ENCODE results near the gene RO60.
"Not testable (repeated sequence)": the region's sequence is repeated elsewhere in the genome, so short reads cannot be mapped to it uniquely, and the experiment has no call there.

Gene RO60

DNA sequence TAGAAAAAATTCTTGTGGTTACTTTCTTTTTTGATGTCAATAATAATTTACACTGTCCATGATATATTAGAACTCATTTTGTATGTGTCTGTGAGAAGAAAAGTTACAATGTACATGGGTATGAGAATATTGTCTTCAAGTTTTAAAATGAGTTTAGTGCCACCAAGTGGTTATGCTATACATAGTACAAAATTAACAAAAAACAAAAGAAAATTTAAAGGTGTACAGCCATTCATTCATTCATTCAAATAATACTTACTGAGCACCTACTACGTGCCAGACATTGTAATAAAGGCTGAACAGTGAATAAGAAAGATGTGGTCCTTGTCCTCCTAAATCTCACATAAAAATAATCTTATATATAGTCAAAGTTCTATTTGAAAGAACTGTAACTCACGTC lies 28.0 kb upstream of the RO60 start:
- TF ChIP-seq POLR2A (IDR thresholded peaks at IDR 0.05; ENCODE audit: low read depth, low read length) (no peak), SPI1 (IDR thresholded peaks at IDR 0.05; ENCODE audit: low read depth, low read length) (no peak), PAX5 (IDR thresholded peaks at IDR 0.05; ENCODE audit: insufficient read depth, low read length, severe bottlenecking) (no peak), TAF1 (IDR thresholded peaks at IDR 0.05; ENCODE audit: low read depth, low read length) (no peak), POLR2AphosphoS5 (IDR thresholded peaks at IDR 0.05; ENCODE audit: low read depth, low read length) (no peak), POU2F2 (IDR thresholded peaks at IDR 0.05; ENCODE audit: low read depth, low read length) (no peak)
- no peak for FAIRE-seq
- no peak for DNase-seq (ENCODE audit: insufficient read length, low spot score)

DNA sequence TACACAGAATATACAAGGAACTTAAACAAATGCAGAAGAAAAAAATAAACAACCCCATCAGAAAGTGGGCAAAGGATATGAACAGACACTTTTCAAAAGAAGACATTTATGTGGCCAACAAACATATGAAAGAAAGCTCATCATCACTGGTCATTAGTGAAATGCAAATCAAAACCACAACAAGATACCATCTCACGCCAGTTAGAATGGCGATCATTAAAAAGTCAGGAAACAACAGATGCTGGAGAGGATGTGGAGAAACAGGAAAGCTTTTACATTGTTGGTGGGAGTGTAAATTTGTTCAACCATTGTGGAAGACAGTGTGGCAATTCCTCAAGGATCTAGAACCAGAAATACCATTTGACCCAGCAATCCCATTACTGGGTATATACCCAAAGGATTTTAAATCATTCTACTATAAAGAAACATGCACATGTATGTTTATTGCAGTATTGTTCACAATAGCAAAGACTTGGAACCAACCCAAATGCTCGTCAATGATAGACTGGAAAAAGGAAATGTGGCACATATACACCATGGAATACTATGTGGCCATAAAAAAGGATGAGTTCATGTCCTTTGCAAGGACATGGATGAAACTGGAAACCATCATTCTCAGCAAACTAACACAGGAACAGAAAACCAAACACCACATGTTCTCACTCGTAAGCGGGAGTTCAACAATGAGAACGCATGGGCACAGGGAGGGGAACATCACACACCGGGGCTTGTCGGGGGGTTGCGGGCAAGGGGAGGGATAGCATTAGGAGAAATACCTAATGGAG lies 26.6 kb upstream of the RO60 start:
- not testable (repeated sequence) for DNase-seq (ENCODE audit: insufficient read length, low spot score); FAIRE-seq

DNA sequence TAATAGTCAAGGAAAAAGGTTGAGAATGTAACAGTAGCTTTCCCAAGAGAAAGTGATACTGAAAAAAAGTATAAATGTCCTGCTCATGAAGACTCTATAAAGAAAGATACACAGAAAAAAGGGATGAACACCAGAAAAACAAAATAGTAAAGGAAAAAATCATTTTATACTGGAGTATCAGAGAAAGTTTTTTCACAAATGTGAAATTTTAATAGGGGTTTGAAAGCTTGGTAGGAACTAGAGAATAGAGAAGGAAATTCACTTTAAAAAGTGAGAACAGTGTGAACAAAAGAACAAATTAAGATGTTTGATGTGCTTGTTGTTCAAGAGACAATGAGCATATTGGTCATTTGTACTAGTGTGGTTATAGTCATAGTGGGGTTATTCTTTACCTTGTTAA lies 25.8 kb upstream of the RO60 start:
- TF ChIP-seq POU2F2 (IDR thresholded peaks at IDR 0.05; ENCODE audit: low read depth, low read length) (no peak), POLR2A (IDR thresholded peaks at IDR 0.05; ENCODE audit: low read depth, low read length) (no peak), SPI1 (IDR thresholded peaks at IDR 0.05; ENCODE audit: low read depth, low read length) (no peak), POLR2AphosphoS5 (IDR thresholded peaks at IDR 0.05; ENCODE audit: low read depth, low read length) (no peak), PAX5 (IDR thresholded peaks at IDR 0.05; ENCODE audit: insufficient read depth, low read length, severe bottlenecking) (no peak), TAF1 (IDR thresholded peaks at IDR 0.05; ENCODE audit: low read depth, low read length) (no peak)
- DNase-seq (ENCODE audit: insufficient read length, low spot score) (no peak), FAIRE-seq (no peak)

DNA sequence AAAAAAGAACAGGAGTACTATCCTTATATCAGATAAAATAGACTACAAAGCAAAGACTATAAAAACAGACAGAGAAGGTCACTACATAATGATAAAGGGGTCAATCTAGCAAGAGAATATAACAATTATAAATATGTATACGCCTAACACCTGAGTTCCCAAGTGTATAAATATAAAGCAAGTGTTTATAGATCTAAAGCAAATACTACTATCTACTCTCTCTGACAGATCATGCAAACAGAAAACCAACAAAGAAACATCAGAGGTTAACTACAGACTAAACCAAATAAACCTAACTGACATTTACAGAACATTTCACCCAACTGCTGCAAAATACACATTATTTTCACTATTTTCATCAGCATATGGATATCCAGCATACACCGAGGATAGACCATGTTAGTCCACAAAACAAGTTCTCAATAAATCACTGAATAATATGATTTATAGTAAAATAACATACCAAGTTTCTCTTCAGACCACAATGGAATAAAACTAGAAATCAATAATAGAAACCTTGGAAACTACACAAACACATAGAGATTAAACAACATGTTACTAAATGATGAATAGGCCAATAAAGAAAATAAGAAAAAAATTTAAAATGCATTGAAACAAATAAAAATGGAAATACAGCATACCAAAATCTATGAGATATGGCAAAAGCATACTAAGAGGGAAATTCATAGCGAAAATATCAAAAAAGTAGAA lies 22.9 kb upstream of the RO60 start:
- FAIRE-seq (no peak), DNase-seq (ENCODE audit: insufficient read length, low spot score) (no peak)
- TF ChIP-seq POLR2A (IDR thresholded peaks at IDR 0.05; ENCODE audit: low read depth, low read length) (no peak), TAF1 (IDR thresholded peaks at IDR 0.05; ENCODE audit: low read depth, low read length) (no peak)

DNA sequence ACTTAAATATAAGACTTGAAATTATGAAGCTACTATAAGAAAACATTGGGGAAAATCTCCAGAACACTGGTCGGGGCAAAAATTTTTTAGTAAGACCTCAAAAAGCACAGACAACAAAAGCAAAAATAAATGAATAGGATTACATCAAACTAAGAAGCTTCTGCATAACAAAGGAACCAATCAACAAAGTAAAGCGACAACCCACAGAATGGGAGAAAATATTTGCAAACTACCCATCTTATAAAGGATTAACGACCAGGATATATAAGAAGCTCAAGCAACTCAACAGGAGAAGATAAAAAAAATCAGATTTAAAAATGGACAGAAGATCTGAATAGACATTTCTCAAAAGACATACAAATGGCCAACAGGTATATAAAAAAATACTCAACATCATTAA lies 19.4 kb upstream of the RO60 start:
- no peak for FAIRE-seq
- no peak for DNase-seq (ENCODE audit: insufficient read length, low spot score)
- TF ChIP-seq PAX5 (IDR thresholded peaks at IDR 0.05; ENCODE audit: insufficient read depth, low read length, severe bottlenecking) (no peak), TAF1 (IDR thresholded peaks at IDR 0.05; ENCODE audit: low read depth, low read length) (no peak), SPI1 (IDR thresholded peaks at IDR 0.05; ENCODE audit: low read depth, low read length) (no peak), POU2F2 (IDR thresholded peaks at IDR 0.05; ENCODE audit: low read depth, low read length) (no peak), POLR2A (IDR thresholded peaks at IDR 0.05; ENCODE audit: low read depth, low read length) (no peak), POLR2AphosphoS5 (IDR thresholded peaks at IDR 0.05; ENCODE audit: low read depth, low read length) (no peak)

DNA sequence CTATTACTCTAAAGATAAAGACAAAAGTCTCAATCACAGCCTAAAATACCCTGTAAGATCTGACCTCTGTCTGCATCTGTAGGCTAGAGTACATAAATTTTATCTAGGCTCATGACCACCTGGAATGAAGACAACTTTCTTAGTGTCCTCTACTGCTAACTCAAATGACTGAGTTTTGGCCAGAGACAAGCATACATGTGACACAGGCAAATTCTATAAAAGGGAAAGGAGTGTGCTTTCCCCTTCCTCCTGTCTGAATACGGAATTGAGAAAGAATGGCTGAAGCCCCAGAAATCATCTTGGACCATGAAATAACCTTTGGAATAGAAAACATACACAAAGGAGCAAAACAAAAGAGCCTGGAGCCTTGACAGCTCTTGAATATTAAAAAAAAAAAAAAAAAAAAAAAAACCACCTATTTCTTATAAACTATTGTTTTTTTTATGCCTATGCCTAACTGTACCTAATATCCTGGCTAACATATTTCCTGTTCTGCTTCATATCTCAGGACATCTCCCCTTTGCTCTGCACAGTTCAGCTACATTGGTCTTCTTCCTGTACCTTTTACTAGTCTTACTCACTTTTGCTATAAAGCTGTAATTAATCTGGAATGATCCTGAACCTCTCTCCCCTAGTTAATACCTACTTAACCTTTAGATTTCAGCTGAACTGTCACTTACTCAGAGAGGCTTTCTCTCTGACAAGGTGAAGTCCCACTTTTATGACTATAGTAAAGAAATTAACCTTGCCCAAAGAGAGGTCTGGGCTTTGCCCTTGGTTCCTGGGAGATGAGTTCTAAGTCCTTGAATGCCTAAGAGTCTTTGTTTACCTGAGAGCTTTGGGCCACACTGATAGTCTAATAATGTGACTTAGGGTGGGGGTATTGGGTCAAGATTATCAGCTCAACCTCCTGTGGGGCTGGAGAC lies 16.4 kb upstream of the RO60 start:
- TF ChIP-seq PAX5 (IDR thresholded peaks at IDR 0.05; ENCODE audit: insufficient read depth, low read length, severe bottlenecking) (no peak), POLR2AphosphoS5 (IDR thresholded peaks at IDR 0.05; ENCODE audit: low read depth, low read length) (no peak), POLR2A (IDR thresholded peaks at IDR 0.05; ENCODE audit: low read depth, low read length) (no peak), TAF1 (IDR thresholded peaks at IDR 0.05; ENCODE audit: low read depth, low read length) (no peak), SPI1 (IDR thresholded peaks at IDR 0.05; ENCODE audit: low read depth, low read length) (no peak), POU2F2 (IDR thresholded peaks at IDR 0.05; ENCODE audit: low read depth, low read length) (no peak)
- DNase-seq (ENCODE audit: insufficient read length, low spot score) (no peak), FAIRE-seq (peak; percentile 16)

DNA sequence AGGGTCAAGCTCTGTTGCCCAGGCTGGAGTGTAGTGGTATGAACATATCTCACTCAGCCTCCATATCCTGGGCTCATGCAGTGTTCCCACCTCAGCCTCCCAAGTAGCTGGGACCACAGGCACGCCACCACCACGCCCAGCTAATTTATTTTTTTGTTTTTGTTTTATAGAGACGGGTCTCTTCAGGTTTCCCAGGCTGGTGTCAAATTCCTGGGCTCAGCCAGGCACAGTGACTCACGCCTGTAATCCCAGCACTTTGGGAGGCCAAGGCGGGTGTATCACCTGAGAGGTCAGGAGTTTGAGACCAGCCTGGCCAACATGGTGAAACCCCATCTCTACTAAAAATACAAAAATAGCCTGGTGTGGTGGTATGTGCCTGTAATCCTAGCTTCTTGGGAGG lies 10.5 kb upstream of the RO60 start:
- FAIRE-seq: not testable (repeated sequence)

DNA sequence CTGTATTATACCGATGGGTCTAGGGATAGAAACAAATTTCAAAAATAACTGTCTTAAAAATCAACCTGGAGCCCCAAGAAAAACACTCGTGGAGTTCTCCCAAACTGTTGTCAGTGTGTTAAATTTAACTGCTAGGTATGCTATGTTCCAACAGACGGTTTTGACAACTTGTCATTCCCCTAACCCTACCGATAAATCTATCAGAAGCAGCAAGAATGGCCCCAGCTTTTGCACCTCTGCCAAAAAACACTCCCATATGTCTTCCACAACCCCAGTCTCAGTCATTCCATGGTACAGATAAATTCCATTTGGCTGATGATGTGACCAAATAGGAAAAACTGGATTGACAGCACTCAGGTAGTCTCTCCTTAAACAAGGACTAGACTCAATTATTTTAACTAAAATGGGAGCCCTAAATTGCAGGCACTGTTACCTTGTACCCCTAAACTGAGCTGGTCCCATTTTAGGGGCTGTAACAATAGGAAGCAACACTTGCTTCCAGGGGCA lies 5.2 kb upstream of the RO60 start:
- FAIRE-seq (no peak), DNase-seq (ENCODE audit: insufficient read length, low spot score) (no peak)
- no peak for TF ChIP-seq PAX5 (IDR thresholded peaks at IDR 0.05; ENCODE audit: insufficient read depth, low read length, severe bottlenecking)
- no peak for TF ChIP-seq TAF1 (IDR thresholded peaks at IDR 0.05; ENCODE audit: low read depth, low read length)
- no peak for TF ChIP-seq POLR2AphosphoS5 (IDR thresholded peaks at IDR 0.05; ENCODE audit: low read depth, low read length)
- no peak for TF ChIP-seq POU2F2 (IDR thresholded peaks at IDR 0.05; ENCODE audit: low read depth, low read length)
- TF ChIP-seq POLR2A (IDR thresholded peaks at IDR 0.05; ENCODE audit: low read depth, low read length): no peak
- no peak for TF ChIP-seq SPI1 (IDR thresholded peaks at IDR 0.05; ENCODE audit: low read depth, low read length)

More for the DNA sequence above, 10.5 kb upstream of the RO60 start:
- DNase-seq (ENCODE audit: insufficient read length, low spot score): not testable (repeated sequence)

DNA sequence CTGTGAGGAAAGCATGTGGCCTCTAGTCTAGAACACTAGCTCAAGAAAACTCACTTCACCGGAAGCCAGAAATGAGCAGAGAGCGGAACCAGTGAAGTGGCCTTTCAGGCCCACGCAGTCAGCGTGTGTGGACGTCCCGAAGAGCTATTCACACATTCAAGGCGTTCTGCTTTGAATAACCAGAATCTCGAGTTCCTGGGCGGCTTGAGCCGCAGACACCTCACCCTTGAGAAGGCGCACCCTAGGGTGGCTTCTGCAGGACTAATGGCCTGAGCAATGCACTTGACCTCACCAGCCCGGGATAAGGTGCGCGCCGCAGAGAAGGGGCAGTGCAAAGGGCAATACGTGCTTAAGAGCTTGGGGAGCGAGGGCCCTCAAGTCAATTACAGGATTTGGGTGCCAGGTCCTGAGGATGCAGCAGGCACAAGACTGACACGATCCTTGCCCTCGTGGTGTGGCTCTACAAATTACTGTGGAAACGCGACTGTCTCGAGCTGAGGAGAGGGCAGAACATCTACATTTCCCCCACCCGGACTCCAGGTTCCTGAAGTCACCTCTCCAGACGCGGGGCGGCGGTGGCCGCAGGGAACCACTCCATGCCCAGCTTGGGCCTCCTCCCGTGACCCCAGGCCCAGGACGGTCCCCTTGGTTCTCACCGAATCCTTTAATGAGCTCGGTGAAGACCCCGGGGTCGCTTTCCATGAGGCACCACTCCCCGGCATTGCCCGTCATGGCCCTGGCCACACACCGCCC lies 707 bp upstream of the RO60 start:
- 0 out of 2 replicates have a peak, but pooled peaks have one; percentile 71 for TF ChIP-seq POU2F2 (IDR thresholded peaks at IDR 0.05; ENCODE audit: low read depth, low read length)
- peak; percentile 90 for TF ChIP-seq POLR2AphosphoS5 (IDR thresholded peaks at IDR 0.05; ENCODE audit: low read depth, low read length)
- TF ChIP-seq POLR2A (IDR thresholded peaks at IDR 0.05; ENCODE audit: low read depth, low read length): peak; percentile 94
- peak; percentile 89 for TF ChIP-seq TAF1 (IDR thresholded peaks at IDR 0.05; ENCODE audit: low read depth, low read length)
- TF ChIP-seq SPI1 (IDR thresholded peaks at IDR 0.05; ENCODE audit: low read depth, low read length): peak; percentile 64
- peak; percentile 83 for TF ChIP-seq PAX5 (IDR thresholded peaks at IDR 0.05; ENCODE audit: insufficient read depth, low read length, severe bottlenecking)
- FAIRE-seq (no peak), DNase-seq (ENCODE audit: insufficient read length, low spot score) (peak; percentile 20)

Data from GM12891 (cell line).